ENCODE data around the gene L1TD1. TPM values are rescaled to one million over a fixed set of nuclear protein-coding genes. Genes with fewer than 3 reads are reported as not detected.

Gene L1TD1
- total RNA-seq, 1 donor from 2014 or later: under 0.01 TPM

- peak; percentile 31 for DNase-seq (ENCODE audit: low read depth)
Measured at GRCh38 chr1:62229468-62229867, 34.8 kb downstream of the L1TD1 start.

GRCh38 chr1:62229932-62230331 lies 35.3 kb downstream of the L1TD1 start:
- FAIRE-seq: no peak

More at GRCh38 chr1:62229468-62229867, 34.8 kb downstream of the L1TD1 start:
- TF ChIP-seq CTCF (IDR thresholded peaks at IDR 0.05; ENCODE audit: insufficient read depth, low read length, severe bottlenecking): no peak
- Histone ChIP-seq H3K4me3 (ENCODE audit: low read depth, low read length) (no peak overlapping the region), H3K36me3 (ENCODE audit: control insufficient read depth, insufficient read depth, low read length) (no peaks in the 10 kb centered on the region), H3K27me3 (ENCODE audit: control insufficient read depth, insufficient read depth, low read length) (no peaks in the 10 kb centered on the region)
- no peak for FAIRE-seq

GRCh38 chr1:62230718-62231117 lies 36.1 kb downstream of the L1TD1 start:
- Histone ChIP-seq H3K4me3 (ENCODE audit: low read depth, low read length) (no peak overlapping the region), H3K36me3 (ENCODE audit: control insufficient read depth, insufficient read depth, low read length) (no peaks in the 10 kb centered on the region), H3K27me3 (ENCODE audit: control insufficient read depth, insufficient read depth, low read length) (no peaks in the 10 kb centered on the region)
- FAIRE-seq (peak; percentile 100), DNase-seq (ENCODE audit: low read depth) (peak; percentile 99)
- no peak for TF ChIP-seq CTCF (IDR thresholded peaks at IDR 0.05; ENCODE audit: insufficient read depth, low read length, severe bottlenecking)

More at GRCh38 chr1:62229932-62230331, 35.3 kb downstream of the L1TD1 start:
- Histone ChIP-seq H3K4me3 (ENCODE audit: low read depth, low read length) (no peak overlapping the region), H3K36me3 (ENCODE audit: control insufficient read depth, insufficient read depth, low read length) (no peaks in the 10 kb centered on the region), H3K27me3 (ENCODE audit: control insufficient read depth, insufficient read depth, low read length) (no peaks in the 10 kb centered on the region)
- no peak for TF ChIP-seq CTCF (IDR thresholded peaks at IDR 0.05; ENCODE audit: insufficient read depth, low read length, severe bottlenecking)
- DNase-seq (ENCODE audit: low read depth): no peak

GRCh38 chr1:62232871-62233278 lies 38.2 kb downstream of the L1TD1 start:
- FAIRE-seq (no peak), DNase-seq (ENCODE audit: low read depth) (peak; percentile 80)
- Histone ChIP-seq H3K36me3 (ENCODE audit: control insufficient read depth, insufficient read depth, low read length) (no peaks in the 10 kb centered on the region), H3K4me3 (ENCODE audit: low read depth, low read length) (no peak overlapping the region), H3K27me3 (ENCODE audit: control insufficient read depth, insufficient read depth, low read length) (no peaks in the 10 kb centered on the region)
- TF ChIP-seq CTCF (IDR thresholded peaks at IDR 0.05; ENCODE audit: insufficient read depth, low read length, severe bottlenecking): no peak

- no peak for TF ChIP-seq CTCF (IDR thresholded peaks at IDR 0.05; ENCODE audit: insufficient read depth, low read length, severe bottlenecking)
- Histone ChIP-seq H3K4me3 (ENCODE audit: low read depth, low read length) (no peak overlapping the region), H3K27me3 (ENCODE audit: control insufficient read depth, insufficient read depth, low read length) (no peaks in the 10 kb centered on the region), H3K36me3 (ENCODE audit: control insufficient read depth, insufficient read depth, low read length) (no peaks in the 10 kb centered on the region)
- DNase-seq (ENCODE audit: low read depth) (no peak), FAIRE-seq (no peak)
Measured at GRCh38 chr1:62233926-62234450, 39.3 kb downstream of the L1TD1 start.

GRCh38 chr1:62234688-62235087 lies 40.0 kb downstream of the L1TD1 start:
- FAIRE-seq: no peak
- Histone ChIP-seq H3K36me3 (ENCODE audit: control insufficient read depth, insufficient read depth, low read length) (no peaks in the 10 kb centered on the region), H3K27me3 (ENCODE audit: control insufficient read depth, insufficient read depth, low read length) (no peaks in the 10 kb centered on the region), H3K4me3 (ENCODE audit: low read depth, low read length) (no peak overlapping the region)
- TF ChIP-seq CTCF (IDR thresholded peaks at IDR 0.05; ENCODE audit: insufficient read depth, low read length, severe bottlenecking): no peak
- DNase-seq (ENCODE audit: low read depth): peak; percentile 48

Measured in bronchial epithelial cell (primary cell).